ENCODE measurements around the gene MYO18A. TPM values are rescaled to one million over a fixed set of nuclear protein-coding genes. Genes with fewer than 3 reads are reported as not detected.
A peak's percentile ranks its signal among the peaks of the same experiment; 100 is the strongest.

MYO18A gene
- total RNA-seq, 4 donors from 2014 or later, result 46.7 to 82.7 (median 64.6) TPM

DNA sequence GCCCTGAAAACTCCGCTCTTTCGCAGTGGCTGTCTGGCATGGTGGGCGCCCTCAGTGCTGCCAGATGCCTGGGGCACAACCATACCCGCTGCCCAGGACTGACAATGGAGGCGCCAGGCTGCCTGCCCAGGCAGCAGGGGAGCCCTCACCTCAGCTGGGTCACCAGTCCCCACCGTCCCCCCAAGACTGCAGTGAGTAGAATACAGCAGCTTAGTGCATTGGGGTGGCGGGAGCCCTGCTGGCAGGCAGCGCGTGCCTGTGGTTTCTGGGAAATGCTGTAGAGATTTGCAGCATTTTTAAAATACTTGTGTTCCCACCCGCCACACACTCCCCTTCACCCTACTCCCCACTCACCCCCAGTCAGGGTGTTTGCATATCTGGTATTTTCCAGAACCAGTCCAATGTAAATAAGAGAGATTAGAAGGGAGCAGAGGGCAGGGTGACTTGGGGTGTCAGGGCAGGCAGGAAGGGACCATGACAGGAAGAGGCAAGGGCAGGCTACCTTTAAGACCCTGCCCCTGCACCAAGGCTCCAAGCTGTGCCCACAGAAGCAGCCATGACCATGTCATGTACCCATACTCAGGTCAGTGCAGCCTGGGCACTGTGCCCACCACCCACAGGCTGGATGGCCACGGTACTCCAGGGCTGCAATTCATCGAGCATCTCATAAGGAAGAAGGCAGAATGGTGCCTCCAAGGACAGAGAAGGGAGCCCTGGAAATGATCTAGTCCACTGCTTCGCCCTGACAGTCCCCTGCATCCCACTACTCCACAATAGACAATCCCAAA is 21.5 kb downstream of the MYO18A start:
- Histone ChIP-seq H3K4me1 (peaks cover 72 to 82% (median 77%) of the 10 kb centered on the region in 4 donors), H3K4me3 (no peak overlapping the region), H3K27me3 (no peaks in the 10 kb centered on the region), H3K27ac (replicated peaks in 1 of 4) (peak overlapping the region in 2 of 4 donors; percentile 36 to 40), H3K9me3 (no peaks in the 10 kb centered on the region), H3K36me3 (peaks cover 0 to 7% (median 2%) of the 10 kb centered on the region in 4 donors)
- intact Hi-C loops (cut with DNase I), result no loop called here
- TF ChIP-seq, protein P1, sequence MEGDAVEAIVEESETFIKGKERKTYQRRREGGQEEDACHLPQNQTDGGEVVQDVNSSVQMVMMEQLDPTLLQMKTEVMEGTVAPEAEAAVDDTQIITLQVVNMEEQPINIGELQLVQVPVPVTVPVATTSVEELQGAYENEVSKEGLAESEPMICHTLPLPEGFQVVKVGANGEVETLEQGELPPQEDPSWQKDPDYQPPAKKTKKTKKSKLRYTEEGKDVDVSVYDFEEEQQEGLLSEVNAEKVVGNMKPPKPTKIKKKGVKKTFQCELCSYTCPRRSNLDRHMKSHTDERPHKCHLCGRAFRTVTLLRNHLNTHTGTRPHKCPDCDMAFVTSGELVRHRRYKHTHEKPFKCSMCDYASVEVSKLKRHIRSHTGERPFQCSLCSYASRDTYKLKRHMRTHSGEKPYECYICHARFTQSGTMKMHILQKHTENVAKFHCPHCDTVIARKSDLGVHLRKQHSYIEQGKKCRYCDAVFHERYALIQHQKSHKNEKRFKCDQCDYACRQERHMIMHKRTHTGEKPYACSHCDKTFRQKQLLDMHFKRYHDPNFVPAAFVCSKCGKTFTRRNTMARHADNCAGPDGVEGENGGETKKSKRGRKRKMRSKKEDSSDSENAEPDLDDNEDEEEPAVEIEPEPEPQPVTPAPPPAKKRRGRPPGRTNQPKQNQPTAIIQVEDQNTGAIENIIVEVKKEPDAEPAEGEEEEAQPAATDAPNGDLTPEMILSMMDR (IDR thresholded peaks at IDR 0.05), result no peak
- TF ChIP-seq EP300 (IDR thresholded peaks at IDR 0.05) (no peak), POLR2A (IDR thresholded peaks at IDR 0.05; ENCODE audit: low read depth) (no peak), POLR2AphosphoS5 (IDR thresholded peaks at IDR 0.05) (no peak)
- no peak for DNase-seq (ENCODE audit: extremely low spot score)
- 80% methylated on average over 12 of the region's 13 CpGs for WGBS

- peak overlapping the region in 2 of 4 donors; percentile 25 to 36 for H3K27ac ChIP-seq (replicated peaks in 1 of 4)
These were observed 22.1 kb downstream of the MYO18A start for GRCh38 chr17:29158096-29158487.

GRCh38 chr17:29157310-29157709 is 22.9 kb downstream of the MYO18A start:
- peak overlapping the region in 2 of 4 donors; percentile 72 to 74 for H3K27ac ChIP-seq (replicated peaks in 1 of 4)
- DNase-seq (ENCODE audit: extremely low spot score), result no peak
- H3K36me3 ChIP-seq, result peaks cover 0 to 1% (median 0%) of the 10 kb centered on the region in 4 donors
- peaks cover 62 to 74% (median 65%) of the 10 kb centered on the region in 4 donors for H3K4me1 ChIP-seq
- H3K27me3 ChIP-seq, result no peaks in the 10 kb centered on the region
- intact Hi-C loops (cut with DNase I), result no loop called here
- no peaks in the 10 kb centered on the region for H3K9me3 ChIP-seq
- TF ChIP-seq, protein P1 (IDR thresholded peaks at IDR 0.05), result no peak
- TF ChIP-seq POLR2A (IDR thresholded peaks at IDR 0.05; ENCODE audit: low read depth) (no peak), POLR2AphosphoS5 (IDR thresholded peaks at IDR 0.05) (no peak), EP300 (IDR thresholded peaks at IDR 0.05) (no peak)
- 89% methylated on average over 1 of the region's 1 CpG for WGBS
- H3K4me3 ChIP-seq, result no peak overlapping the region

More at GRCh38 chr17:29158096-29158487, 22.1 kb downstream of the MYO18A start:
- 78% methylated on average over 9 of the region's 11 CpGs for WGBS
- H3K4me3 ChIP-seq, result no peak overlapping the region
- no peak for DNase-seq (ENCODE audit: extremely low spot score)
- H3K27me3 ChIP-seq, result no peaks in the 10 kb centered on the region
- peaks cover 66 to 80% (median 71%) of the 10 kb centered on the region in 4 donors for H3K4me1 ChIP-seq
- TF ChIP-seq, protein P1 (IDR thresholded peaks at IDR 0.05), result no peak
- TF ChIP-seq EP300 (IDR thresholded peaks at IDR 0.05) (no peak), POLR2AphosphoS5 (IDR thresholded peaks at IDR 0.05) (no peak), POLR2A (IDR thresholded peaks at IDR 0.05; ENCODE audit: low read depth) (no peak)
- H3K9me3 ChIP-seq, result no peaks in the 10 kb centered on the region
- peaks cover 0 to 7% (median 2%) of the 10 kb centered on the region in 4 donors for H3K36me3 ChIP-seq
- intact Hi-C loops (cut with DNase I), result no loop called here

DNA sequence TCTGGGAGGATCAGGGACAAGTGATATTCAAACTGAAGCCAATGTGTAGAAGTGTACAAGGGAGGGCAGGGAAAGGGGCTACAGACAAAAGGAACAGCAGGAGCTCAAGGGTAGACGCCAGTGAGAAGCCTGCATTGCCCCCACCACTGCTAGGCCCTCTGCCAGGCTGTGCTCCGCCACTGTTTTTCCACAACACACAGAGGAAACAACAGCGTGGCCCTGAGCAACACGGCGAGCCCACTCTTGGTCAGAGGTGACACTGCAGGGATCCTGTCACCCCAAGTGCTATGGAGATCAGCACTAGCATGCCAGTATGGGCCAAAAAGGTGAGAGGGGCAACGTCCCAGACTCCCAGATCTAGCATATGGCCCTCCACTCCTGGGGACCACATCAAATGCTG is 23.4 kb downstream of the MYO18A start:
- no peaks in the 10 kb centered on the region for H3K9me3 ChIP-seq
- peaks cover 62 to 77% (median 66%) of the 10 kb centered on the region in 4 donors for H3K4me1 ChIP-seq
- H3K4me3 ChIP-seq, result no peak overlapping the region
- DNase-seq (ENCODE audit: extremely low spot score), result no peak
- peak overlapping the region in 3 of 4 donors; percentile 59 to 74 (median 72) for H3K27ac ChIP-seq (replicated peaks in 1 of 4)
- TF ChIP-seq POLR2AphosphoS5 (IDR thresholded peaks at IDR 0.05) (no peak), EP300 (IDR thresholded peaks at IDR 0.05) (no peak), POLR2A (IDR thresholded peaks at IDR 0.05; ENCODE audit: low read depth) (no peak)
- TF ChIP-seq, protein P1 (IDR thresholded peaks at IDR 0.05), result no peak
- no peaks in the 10 kb centered on the region for H3K27me3 ChIP-seq
- intact Hi-C loops (cut with DNase I), result no loop called here
- WGBS, result 57% methylated on average over 6 of the region's 6 CpGs
- no peaks in the 10 kb centered on the region for H3K36me3 ChIP-seq

All from esophagus muscularis mucosa (tissue), 4 donors.